NCI-H2107 treated with DMSO at 0.1 percent for 48 hours (cell line): Measurements from ENCODE around the gene POU2AF1.

Experiments
- DNase-seq: peaks from one replicate; lab custom pipeline; 2025; ENCODE audit not compliant: unreplicated experiment; lab: John Stamatoyannopoulos, UW

POU2AF1 gene

GRCh38 chr11:111348147-111348546 lies 30.9 kb downstream of the POU2AF1 start:
- DNase-seq = no peak

DNA sequence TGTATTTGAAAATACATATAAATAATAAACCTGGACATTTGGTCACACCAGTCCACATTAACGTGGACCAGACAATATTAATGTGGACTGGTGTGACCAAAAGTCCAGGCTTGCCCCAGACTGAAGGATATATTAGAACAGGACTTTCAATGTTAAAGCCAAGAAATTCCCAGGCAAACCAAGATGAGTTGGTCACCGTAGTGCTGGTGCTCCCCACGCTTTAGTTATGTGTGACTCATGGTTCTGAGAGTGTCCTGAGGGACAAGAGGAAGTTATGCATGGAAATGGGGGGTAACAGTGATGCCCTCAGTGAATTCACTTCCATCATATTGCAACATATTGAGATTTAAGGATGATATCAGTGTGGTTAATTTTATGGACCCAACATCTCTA lies 31.4 kb downstream of the POU2AF1 start:
- no peak for DNase-seq

DNA sequence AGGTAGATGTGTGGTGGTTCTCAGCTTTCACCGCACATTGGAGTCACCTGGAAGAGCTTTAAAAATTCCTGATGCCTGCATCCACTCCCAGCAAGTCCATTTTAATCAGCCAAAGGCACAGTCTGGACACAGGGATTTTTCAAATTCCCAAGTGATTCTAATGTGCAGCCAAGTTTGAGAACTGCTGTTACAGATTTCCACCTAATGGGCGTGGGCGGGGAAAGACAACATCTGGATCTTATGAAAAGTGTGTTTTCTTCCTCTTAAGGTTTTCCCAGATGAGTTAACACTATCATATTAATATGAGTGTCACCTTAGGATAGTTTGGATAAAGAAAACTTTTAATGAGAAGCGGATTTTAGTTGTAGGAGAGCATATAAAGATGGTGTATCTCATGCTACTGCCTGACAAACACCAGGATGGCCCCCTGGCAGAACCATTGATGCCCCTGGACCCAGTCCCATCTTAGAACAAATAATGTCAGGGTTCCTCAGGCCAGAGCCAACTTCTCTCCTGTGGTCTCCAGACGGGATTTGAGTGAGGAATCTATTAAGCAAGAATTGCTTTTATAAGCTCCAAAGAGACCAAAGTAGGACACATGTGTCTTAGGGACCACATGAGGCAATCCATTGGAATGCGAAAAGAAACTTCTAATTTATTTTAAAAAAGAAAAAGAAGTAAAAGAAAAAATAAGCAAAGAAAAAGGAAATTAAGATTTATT lies 31.9 kb downstream of the POU2AF1 start:
- no peak for DNase-seq

DNA sequence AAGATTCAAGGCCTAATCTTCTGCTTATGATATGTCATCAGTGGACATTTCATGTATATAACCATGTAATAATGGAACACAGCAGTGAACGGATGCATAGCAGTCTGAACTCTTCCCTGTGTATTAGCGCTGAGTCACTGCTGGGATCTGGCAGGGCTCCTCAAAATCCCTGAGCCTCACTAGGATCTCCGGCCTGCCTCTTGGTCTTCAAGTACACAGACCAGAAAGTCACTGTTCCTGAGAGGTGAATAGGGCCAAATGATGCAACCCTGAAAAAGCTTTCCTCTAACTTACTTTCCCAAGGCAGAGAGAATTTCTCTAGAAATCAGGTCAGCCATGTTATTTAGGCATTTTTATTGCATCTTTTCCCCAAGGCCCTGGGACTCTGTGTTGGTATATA lies 35.0 kb downstream of the POU2AF1 start:
- DNase-seq = no peak

GRCh38 chr11:111342329-111342728 lies 36.7 kb downstream of the POU2AF1 start:
- no peak for DNase-seq

DNA sequence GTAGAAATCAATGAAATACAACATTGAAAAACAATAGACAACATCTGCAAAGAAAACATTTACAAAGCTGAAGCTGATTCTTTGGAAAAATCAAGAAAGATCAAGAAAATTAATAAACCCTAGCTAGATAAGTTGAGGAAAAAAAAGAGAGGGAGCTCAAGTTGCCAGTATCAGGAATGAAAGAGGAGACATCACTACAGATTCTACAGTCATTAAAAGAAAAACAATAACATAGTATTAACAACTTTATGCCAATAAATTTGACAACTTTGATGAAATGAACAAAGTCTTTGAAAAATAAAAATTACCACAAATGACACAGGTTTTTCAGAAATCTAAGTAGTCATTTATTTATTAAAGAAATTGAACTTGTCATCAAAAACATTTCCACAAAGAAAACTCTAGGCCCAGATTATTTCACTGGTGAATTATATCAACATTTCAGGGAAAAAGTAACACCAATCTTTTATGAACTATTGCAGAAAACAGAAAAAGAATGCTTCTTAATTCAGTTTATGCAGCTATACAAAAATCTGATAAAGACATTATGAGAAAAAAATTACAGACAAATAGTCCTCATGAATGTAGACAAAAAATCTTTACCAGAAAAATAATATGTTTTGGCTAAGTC lies 39.2 kb downstream of the POU2AF1 start:
- DNase-seq = no peak

- DNase-seq = no peak
Measured at GRCh38 chr11:111336582-111337256, 42.4 kb downstream of the POU2AF1 start.

DNA sequence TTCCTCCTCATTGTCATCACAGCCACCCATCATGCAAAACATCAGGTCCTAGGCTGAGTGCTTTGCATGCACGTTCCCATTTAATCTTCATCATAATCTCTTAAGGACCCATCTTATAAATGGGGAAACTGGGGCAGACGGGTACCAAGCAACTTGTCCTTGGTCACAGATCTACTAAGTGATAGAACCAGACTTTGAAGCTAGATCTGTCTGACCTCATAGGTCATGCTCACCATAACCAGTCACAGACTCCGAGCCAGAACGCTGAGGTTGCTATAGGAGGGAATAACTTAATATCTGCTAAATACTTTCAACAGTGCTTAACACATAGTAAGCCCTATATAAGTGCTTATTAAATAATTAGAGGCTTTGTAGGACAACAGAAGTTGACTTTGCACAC lies 43.0 kb downstream of the POU2AF1 start:
- DNase-seq = no peak

DNA sequence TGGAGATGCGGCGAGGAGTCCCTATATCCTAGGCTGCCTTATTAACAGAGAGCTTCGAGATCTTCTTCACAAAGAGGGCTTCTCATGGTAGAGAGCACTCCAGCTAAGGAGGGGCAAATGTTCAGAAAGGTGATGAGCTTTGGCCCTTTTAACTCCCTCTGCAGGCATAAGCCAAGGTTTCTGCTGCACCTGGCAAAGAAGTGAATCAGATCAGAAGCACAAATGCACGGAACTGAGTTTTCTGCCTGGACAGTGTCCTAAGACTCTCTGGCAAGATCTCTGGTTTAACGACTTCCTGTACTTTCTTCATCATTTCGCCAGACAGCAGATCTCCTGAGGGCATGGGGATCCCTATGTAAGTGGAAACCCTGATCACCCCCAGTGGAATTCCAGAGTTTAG lies 43.5 kb downstream of the POU2AF1 start:
- DNase-seq = no peak

- DNase-seq = peak; percentile 39
Measured at GRCh38 chr11:111334532-111335502, 44.3 kb downstream of the POU2AF1 start.

DNA sequence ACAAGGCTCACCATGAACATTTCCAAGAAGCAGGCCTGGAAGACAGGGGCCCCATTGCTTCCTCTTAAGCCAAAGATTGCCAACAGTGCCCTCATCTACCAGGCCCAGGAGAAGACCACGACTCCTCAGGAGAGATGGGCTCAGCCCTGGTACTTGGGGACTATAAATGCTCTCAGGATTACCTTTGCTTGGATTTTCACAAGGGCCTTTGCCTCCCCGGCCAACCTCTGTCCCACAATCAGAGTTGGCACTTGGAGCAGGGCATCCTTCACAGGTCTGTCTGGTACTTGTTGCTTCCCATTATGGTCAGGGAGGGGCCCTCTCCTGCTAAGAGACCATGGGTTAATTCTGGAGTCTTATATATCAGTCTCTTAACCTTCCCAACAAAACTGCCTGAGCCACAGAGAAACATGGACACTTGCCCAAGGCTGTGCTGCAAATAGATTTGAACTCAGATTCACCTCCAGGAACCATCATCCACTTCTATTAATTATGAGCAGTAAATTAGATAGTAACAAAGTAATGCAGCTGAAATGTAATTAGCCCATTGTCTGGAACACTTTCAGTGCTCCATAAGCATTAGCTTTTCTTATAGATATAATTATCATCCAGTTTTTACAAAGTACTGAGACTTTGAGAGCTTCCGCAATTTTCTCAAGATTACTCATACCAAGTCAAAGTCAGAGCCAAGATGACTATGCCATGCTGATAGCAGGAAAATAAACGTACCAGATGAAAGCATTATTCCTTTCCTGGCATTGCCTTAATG lies 47.2 kb downstream of the POU2AF1 start:
- no peak for DNase-seq

DNA sequence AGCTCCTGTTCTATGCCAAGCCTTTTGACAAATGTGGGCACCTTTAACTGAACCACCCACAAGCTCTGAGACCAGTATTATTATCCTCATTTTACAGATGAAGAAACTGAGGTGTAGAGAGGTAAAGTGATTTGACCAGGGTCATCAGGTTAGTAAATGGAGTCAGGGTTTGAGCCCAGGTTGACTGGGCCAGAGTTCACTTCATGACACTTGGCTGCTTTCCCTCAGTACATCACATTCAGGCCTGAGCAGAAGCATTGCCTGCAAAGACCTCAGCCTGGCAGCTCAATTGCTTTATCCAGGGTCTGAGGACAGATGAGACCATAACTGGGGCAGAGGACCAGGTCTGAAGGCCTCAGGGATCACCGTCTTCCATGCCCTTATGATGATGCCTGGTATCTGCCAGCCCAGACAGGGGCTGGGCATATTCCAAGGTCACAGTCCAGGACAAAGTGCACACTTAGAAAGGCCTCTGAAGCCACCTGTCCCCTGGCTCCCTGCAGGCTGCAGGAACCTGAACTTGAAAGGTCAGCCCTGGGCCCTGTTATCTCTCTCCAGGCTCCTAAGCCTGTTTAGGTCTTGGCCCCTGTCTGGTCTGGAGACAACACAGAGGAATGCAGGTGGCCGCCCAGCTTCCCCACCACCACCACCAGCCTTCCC lies 48.7 kb downstream of the POU2AF1 start:
- no peak for DNase-seq

GRCh38 chr11:111329306-111330204 lies 49.5 kb downstream of the POU2AF1 start:
- DNase-seq = no peak

GRCh38 chr11:111327908-111328624 lies 51.0 kb downstream of the POU2AF1 start:
- no peak for DNase-seq

DNA sequence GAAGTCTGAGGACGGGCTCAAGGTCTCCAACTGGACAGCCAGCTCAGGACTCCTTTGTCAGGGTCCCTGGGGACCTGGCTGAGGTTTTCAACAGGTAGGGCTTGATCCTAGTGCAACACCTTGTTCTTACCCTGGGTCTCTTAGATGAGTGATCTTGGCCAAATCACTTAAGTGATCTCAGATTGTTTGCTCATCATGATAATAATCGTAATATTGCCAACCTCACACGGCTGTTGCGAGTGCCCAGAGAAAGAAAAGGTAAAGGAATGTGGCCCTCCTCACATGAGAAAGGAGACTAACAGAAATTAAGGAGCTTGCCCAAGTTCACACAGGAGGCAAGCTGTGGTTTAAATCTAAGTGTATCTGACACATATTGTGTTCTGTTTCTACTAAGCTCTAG lies 52.3 kb downstream of the POU2AF1 start:
- DNase-seq = no peak

DNA sequence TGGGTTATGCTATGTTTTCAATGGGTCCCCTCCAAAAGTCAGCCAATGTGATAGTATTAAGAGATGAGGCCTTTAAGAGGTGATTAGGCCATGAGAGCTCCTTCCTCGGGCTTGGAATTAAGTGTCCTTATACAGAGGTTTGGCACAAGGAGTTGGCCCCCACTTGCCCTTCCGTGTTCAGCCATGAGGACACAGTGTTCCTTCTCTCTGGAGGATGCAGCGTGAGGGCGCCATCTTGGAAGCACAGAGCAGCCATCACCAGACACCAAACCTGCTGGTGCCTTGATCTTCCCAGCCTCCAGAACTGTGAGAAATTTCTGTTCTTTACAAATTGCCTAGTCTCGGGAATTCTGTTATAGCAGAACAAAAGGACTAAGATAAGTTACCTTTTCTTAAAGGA lies 53.8 kb downstream of the POU2AF1 start:
- no peak for DNase-seq

- no peak for DNase-seq
Measured at GRCh38 chr11:111324277-111324720, 54.8 kb downstream of the POU2AF1 start.

DNA sequence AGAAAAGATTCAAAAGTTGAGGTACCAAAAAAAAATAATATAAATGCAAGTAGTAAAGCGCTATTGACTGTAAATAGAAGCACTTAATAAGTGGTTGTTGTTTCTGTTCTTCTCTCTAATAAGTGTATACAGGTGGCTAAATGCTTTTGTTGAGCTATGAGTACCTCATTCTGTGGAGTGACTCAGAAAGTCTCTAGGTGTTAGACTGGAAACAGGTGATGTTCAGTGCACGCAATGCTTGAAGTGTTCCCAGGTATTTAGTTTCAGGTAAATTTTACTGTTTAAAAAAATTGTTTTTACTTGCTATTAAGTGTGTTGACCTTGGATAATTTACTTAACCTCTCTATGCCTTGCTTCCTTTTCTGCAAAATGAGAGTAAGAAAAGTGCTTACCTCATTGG lies 56.5 kb downstream of the POU2AF1 start:
- peak; percentile 33 for DNase-seq
